GM21515 (cell line): ENCODE measurements around the gene ANKH.

ENCODE experiments used
- ATAC-seq: cut with Tn5 transposase; IDR thresholded peaks from one replicate; pipeline ENCODE4 v1.9.1; 2021; ENCODE audit not compliant: unreplicated experiment

ANKH gene

DNA sequence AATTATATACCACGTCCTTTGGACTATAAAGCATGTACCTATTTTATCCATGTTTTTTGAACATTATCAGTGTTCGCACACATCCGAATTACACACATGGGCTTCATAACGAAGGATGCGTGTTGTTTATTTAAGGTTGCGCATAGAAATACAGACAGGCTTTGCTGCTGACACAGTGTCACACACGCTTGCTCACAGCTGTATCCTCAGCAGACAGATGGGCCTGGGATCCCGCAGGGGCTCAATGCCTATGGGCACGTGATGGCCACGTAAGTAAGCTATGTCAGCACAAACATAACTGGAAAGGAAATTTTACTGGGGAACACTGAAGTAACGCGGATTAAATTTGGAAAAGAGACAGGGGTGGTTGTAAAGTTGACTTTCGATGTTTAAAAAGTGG is 130.4 kb downstream of the ANKH start:
- ATAC-seq, result no peak

DNA sequence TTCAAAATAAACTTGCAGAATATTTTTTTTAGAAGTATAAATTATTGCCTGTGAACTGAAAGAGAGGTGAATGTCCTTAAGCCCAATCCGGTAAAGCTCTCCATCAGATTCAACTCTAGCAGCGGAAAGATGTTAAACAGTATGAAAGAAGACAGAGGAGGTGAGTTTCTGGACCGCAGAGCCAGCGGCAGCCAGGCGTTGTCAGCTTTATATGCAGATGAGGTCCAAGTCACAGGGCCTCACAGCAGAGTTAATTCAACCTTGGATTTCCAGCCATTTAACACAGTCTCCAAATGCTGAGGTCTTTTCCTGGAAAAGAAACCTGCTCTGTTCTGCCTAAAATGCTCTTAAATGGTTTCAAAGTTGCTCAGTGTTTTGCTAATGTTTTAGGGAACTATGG is 131.6 kb downstream of the ANKH start:
- no peak for ATAC-seq

DNA sequence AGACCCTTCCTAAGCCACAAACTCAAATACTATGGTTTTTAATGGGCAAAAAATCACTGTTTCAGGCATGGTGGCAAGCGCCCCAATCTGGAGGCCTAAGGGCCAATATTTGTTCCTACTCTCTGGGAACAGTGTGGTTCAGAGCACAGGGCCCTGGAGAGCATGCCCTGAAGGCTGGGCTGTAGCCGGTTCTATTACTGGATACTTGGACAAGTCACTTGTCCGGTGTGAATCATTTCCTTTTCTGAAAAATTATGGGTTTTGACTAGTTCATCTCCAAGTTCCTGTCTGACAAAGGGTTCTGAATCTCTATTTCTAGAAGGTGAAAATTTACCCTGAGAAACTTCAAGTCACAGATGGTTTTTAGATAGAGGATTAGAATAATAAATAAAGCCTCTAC is 132.0 kb downstream of the ANKH start:
- no peak for ATAC-seq

DNA sequence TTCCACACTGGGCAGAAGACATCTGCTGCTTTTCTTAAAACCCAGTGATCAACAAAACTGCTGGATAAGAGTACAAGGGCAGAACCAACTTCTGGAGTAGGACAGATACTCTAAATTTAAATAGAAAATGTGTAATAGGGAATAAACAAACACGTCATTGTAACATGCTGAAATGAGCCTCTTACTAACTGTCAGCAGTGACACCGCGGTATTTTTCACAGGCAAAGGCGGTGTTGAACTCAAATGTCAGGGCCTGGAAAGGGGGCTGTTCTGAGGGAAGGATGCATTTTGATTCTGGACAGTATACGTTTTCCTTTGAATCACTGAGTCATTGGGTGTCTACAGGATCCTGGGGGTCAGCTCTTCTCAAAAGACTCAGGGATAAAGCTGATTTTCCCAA is 133.5 kb downstream of the ANKH start:
- ATAC-seq, result no peak

DNA sequence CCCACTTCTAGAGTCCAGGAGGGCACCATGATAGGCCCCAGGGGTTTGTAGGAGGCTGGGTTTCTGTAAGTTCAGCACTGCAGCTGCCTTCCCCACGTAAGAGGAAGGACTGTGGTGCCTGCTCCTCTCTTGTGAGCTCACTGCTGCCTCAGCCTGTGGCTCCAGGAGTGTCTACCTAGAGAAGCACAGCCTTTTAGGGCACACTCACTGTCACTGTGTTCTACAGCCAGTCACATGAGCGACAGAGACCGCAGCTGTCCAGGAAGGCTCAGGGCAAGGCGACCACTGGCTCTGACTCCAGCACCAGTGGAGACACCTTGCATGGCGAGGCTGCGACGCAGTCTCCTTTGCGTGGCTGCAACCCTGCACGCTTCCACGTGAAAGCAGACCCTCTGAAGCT is 134.3 kb downstream of the ANKH start:
- ATAC-seq, result no peak

DNA sequence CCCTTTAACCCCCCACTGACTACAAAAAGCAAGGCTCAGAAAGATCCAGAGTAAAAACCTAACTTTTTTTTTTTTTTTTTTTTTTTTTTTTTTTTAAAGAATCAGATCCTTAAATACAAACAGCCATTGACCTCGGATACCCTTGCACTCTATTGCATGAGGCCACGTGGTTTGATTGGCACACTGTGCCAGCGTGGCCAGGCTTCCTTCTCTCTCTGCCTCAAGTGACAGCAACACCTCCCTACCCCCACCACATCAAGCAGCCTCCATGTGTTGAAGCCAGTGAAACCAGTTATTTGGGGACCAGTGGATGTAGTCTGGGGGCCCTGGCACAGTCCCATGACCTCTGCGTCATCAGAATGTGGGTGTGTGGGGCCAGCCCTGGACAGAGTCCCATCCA is 135.6 kb downstream of the ANKH start:
- no peak for ATAC-seq

DNA sequence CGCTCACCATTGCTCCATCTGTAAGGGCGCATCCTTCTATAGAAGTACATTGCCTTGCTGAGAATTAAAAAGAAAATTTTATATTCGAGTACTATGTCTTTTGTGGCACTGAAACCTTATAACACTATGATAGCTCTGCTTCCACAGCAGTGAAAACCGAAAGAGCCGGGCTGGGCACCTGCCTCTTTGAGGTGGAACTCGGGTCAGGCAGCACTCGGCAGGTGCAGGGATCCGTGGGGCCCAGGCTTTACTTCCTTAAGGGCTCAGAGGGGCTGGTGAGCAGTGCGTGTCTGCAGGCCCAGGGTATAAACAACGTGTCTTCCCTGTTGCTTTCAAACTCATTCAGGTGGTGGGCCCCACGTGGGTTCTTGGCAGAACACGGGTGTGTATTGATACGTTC is 137.2 kb downstream of the ANKH start:
- no peak for ATAC-seq

DNA sequence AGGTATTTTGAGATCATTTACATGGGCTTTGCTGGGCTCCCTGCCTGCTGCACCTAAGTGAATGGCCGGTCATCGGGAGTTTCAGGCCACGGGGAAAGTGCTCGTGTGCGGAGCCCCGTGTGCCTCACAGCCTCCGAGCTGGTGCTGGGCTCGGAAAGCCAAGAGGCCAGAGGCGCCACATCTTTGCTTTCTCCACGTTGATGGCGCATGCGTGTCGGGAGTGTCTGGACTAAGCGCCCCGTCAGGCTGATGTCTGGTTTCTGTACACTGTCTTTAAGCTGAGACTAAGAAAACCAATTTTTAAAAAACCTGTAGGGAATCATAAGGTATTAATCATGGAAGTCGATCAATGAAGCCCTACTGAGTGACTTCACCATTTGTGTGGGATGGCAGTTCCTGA is 137.9 kb downstream of the ANKH start:
- no peak for ATAC-seq

DNA sequence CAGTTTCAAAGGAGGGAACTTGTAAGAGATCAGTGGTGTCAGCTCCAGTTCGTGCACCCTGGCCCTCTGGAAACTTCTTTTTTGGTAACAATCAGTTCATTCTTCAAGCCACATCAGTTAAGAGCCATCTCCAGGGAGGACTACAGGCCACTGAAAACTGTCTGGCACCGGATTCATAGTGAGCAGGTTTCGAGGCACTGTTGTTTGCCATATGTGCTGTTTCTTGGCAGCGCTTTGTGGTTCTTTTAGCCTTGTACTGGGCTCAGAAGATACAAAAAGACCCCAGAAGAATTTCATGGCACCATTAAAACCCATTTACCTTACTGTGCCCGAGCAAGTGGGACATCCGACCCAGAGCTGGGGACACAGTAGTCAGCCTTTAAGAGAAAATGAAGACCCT is 138.6 kb downstream of the ANKH start:
- no peak for ATAC-seq

DNA sequence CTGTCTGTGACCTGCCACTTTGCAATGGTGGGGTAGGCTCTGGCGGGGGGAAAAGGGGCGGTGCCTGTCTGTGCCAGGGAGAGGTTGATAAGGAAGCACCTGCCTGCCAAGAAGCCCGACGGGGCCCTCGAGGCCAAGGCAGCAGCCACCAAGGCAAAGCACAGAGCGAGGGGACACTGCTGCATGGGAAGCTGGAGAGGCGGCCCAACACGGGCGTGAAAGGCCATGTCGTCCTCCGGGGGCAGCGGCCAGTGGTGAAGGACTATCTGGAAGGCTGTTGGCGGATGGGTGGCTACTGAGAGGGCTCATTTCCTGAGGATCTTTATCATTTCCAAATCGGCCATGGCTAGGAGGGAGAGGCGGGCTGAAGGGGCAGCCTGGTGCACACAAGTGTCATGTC is 140.7 kb downstream of the ANKH start:
- no peak for ATAC-seq

DNA sequence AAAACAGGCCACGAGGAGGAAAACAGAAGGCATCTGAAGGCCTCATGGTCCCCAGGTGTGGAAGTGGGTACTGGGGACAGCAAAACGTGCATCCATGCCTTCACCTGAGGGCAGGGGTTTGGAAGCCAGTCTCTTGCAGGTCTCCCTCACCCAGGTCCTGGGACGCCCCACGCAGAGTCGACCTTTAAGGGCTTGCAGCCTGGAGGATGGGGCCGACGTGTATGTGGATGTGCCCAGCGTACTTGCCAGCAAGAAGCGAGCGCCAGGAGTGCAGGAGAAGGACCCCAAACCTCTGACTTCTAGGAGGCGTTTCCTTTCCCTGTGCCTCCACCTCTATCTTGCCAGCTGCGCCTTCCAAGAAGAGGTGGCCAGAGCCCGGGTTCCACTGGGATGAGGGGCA is 141.1 kb downstream of the ANKH start:
- no peak for ATAC-seq

DNA sequence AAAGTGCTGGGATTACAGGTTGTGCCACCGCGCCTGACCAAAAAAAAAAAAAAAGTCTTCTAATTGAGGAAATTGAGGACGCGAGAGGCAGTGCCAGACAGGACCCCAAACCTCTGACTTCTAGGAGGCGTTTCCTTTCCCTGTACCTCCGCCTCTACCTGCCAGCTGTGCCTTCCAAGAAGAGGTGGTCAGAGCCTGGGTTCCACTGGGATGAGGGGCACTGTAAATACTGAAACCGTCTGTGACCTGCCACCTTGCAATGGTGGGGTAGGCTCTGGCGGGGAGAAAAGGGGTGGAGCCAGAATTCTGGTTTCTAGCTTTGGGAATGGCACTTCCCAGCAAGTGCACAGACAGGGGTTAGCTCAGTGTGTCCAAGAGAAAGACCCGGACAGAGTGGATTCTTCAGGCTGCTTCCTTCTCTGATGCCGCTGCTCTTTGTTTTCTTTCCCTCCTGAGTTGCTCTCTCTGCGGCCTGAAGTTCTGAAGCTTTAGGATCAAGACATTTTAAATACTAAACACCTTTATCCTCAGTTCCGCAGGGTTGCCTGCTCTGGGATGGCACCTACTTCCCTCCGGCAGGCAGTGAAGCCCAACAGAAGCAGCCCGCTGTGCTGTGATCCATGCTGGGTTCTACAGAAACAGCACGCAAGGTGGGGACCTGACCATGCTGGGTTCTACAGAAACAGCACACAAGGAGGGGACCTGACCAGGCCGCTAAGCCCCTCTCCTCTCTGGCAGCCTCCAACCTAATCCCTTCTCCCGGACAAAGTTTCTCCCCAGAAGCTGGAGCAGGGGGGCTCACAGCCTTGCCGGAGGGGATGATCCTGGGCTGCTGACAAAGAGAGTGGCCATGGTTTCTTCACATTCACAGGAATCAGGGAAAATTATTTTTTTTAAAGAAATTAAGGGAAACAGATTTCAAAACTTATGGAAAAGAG is 141.9 kb downstream of the ANKH start:
- ATAC-seq, result no peak

DNA sequence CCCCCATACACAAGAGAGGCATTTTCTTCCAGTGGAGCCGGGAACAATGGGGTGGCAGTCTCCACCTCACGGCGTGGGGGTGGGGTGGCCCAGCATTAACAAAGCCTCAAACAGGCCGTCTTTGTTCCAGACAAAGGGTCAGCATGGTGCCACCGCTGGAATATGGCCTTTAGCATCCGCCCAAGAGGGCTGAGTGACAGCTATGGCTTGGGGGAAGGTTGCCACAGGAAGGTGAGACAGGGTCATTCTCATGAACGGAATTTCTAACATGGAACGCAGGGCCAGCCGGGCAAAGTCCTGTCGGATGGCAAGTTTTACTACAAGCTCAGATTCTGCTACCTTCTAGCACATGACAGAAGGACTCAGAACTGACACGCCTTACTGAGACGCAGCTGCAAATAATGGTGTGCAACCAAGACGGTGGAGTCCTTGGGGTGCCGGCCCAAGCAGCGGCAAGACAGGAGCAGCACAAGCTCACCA is 143.1 kb downstream of the ANKH start:
- ATAC-seq, result no peak

DNA sequence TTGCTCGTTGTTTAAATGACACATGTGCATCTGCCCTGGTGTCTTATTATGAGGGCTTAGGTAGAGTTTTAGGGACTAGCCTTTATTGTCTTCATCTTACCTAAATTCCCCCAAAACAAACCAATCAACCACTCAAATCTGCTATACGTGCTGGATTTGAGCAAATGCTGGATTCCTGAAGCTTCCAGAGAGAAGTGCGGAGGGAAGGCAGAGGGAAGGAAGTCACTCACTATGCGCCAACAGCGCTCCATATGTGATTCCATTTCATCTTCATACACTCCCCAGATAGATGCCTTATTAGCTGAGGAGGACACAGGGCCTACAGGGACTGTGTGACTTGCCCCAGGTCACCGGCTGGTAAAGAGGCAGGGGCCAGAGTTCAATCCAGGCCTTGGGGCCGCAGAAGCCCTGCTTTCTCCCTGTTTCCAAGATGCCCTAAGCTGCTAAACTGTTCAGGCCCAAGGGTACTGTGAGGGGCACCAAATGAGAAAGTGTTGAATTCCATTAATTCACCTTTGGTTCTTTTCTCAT is 143.6 kb downstream of the ANKH start:
- no peak for ATAC-seq

DNA sequence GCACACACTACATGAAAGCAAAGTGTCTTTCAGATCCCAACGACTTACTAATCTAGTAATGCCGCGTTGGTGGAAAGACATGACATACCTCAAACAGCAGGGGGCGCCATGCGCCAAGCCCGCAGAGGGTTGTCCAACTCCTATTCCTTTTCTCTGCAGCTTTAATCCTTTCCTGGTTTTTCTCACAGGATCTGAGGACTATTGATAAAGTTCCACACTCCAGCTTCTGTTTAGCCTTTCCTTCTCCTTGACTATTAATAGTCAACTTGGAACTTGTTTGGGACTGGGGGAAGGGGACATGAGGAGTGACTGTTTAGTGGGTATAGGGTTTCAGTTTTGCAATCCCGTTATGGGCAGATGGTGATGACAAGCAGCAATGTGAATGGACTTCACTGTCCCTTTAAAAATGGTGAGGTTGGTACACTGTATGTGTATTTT is 144.1 kb downstream of the ANKH start:
- peak; percentile 60 for ATAC-seq

DNA sequence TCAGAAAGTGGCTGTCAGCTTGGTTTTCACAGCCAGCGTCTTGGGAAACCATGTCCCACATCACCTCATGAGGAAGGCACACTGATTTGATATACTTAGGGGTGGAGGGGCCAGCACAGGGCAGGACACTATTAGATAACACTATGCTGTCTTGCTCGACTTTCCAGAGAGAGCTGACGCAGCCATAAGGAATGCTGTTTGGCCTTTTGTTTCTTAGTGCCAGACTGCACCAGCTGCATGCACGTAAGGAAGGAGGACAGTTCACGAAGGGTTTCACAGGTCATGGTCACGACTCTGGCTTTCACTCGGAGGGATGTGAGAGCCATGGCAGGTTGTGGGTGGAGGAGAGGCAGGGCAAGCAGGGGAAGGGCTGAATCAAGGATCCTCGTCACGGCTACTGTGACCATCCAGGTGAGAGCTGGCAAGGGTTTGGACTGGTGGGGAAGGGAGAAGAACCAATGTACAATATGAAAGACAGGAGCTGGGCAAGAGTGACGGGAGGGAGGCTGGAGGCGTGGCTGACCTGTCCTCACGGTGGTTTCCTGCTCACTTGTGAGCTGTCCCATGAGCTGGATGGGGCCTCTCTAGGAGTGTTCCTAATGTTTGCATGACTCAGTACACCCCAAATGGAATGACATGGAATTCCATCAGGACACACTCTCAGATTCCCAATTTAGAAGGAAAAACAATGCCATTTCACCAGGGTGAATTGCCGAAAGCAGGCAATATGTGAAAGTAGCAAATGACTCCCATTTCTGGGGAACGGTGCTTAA is 145.3 kb downstream of the ANKH start:
- ATAC-seq, result no peak

DNA sequence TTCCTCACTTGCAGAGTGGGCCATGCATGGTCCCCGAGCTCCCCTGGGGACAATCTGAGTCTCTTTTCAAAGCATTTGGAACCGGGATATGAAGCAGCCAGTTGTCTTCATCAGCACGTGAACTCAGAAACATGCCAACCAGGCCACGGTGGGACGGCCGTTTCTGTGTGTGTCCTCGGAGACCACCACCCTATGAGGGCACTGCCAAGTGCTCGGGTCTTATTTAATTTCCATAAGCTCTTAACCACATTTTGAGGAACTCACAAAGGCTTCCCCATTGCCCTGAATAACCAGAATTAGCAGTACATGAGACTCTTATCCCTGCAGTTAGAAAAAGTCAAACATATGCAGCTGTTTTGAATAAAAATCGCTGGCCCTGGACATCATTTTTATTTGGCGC is 146.9 kb downstream of the ANKH start:
- no peak for ATAC-seq

DNA sequence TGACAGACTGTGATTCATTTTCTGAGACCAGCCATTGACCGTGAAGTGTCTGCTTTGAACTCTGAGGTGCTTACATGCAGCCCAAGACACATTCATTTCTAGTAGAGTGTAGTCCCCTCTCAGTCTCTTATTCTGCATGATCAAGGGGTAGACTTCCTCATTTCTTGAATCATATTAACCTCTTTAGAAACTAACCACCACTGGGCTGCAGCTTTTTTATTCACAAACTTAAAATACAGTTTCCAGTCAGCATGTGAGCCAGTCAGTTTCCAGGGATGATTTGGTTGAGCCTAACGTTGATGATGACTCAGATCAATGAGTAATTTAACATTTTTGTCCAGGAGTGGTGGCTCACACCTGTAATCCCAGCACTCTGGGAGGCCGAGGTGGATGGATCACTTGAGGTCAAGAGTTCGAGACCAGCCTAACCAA is 147.9 kb downstream of the ANKH start:
- no peak for ATAC-seq

DNA sequence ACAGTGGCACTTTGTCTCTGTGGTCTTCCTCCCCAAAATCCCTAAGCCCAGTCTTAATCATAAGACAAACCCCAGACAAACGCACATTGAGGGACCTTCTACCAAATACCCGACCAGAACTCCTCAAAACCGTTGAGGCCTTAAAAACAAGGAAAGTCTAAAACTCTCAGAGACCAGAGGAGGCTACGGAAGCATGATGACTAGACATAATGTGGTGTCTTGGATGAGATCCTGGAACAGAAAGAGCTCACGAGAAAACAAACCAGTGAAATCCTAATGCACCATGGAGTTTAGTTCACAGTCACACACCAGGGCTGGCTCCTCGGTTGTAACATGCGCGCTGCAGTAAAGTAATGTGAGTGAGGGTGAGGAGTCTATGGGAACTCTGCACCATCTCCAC is 148.7 kb downstream of the ANKH start:
- no peak for ATAC-seq

DNA sequence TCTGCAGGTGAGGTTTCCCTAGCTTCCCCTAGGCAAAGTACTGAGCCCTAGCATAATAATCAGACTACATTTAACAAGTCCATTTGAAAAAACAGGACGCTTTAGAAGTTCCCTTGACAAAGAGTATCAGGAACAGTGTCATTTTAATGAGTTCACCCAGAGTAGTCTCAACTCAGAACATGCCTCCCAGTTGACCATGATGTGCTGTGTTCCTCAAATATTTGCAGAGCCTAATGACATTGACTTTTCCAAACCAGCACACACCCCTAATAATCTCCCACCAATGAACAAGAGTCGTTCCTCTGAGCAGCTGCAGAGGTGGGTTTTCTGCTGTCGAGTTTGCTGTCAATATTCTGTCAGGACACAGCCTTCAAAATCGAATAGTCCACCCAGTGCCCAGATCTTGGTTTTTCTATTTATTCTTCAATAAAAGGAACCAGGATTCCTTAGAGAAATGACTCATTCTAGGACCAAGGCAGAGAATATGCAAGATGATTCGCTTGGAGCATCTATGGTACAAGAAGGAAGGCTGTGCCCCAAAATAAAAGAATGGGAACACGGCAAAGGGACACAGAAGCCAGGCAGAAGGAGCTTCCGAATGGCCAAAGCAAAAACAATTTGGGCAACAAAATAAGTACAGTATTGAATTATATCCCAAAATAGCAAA is 149.5 kb downstream of the ANKH start:
- no peak for ATAC-seq

DNA sequence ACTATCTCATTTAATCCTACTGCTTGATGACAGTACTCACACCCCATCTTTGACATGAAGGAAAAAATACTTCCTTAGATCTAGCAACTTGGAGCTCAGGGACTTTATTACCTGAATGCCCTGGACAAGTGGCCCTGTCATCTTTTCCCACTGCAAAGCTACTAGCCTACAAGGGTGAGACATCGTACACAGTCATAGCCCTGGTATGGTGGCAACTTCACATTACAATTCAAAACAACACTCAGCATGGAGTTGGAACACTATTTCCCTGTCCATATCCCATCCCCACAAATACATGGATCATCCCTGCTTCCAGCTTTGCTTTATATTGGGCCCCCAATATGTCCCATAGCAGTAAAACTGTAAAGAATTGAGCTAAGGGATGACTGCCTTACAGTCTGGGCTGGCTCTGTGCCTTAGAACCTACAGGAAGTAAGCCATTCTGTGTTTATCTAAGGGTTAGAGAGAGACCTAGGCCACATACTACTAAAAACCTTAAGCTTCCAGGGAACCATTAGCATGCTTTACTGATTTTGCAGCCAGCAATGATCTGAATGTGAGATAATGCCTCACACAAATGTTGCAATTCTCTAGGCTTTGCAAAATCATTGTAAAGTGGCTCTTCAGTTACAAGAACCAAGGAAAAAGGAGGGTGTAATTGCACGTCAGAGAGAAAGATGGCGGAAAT is 151.2 kb downstream of the ANKH start:
- ATAC-seq, result no peak
